Fibroblast of lung (primary cell): ENCODE data around the gene LRRC3. TPM values are rescaled to one million over a fixed set of nuclear protein-coding genes. Genes with fewer than 3 reads are reported as not detected.
"Not testable (repeated sequence)": the region's sequence is repeated elsewhere in the genome, so short reads cannot be mapped to it uniquely, and the experiment has no call there.

Experiments used
- DNase-seq, 2 donors: peaks; one replicate each; pipeline versions ENCODE4 v3.0.0 to v3.0.0-alpha.2; 2010; ENCODE audit warnings: low read depth in 2 of 2
- H2AFZ ChIP-seq: 2 replicates; pipeline ENCODE4 v1.5.1; 2012; ENCODE audit warnings: low read length, control low read depth, inconsistent platforms
- H3K27ac ChIP-seq: 2 replicates; pipeline ENCODE4 v1.5.1; 2011; ENCODE audit warnings: low read length, control low read depth; ENCODE audit not compliant: insufficient read depth
- H3K27me3 ChIP-seq: 2 replicates; pipeline ENCODE4 v1.5.1; 2011; ENCODE audit warnings: mild to moderate bottlenecking, low read length; ENCODE audit not compliant: control insufficient read depth, insufficient read depth
- H3K36me3 ChIP-seq: 2 replicates; pipeline ENCODE4 v1.5.1; 2011; ENCODE audit warnings: low read length; ENCODE audit not compliant: control insufficient read depth, insufficient read depth
- H3K4me1 ChIP-seq: 2 replicates; pipeline ENCODE4 v1.5.1; 2011; ENCODE audit warnings: low read length; ENCODE audit not compliant: control insufficient read depth, insufficient read depth; ENCODE audit errors: extremely low read depth
- H3K4me2 ChIP-seq: 2 replicates; pipeline ENCODE4 v1.5.1; 2011; ENCODE audit warnings: low read length, control low read depth; ENCODE audit not compliant: insufficient read depth; ENCODE audit errors: extremely low read depth
- H3K4me3 ChIP-seq, 4 experiments: fragments of 200-600 bp in 1 of 4; sonication (generic) in 1 of 4; replicated peaks in 1 of 4; 2 replicates each; pipeline ENCODE4 v1.5.1; 2011 to 2016; ENCODE audit warnings: low read length in 4 of 4, low read depth in 3 of 4, mild to moderate bottlenecking in 3 of 4, control low read depth in 2 of 4, inconsistent platforms in 1 of 4, mixed read lengths in 1 of 4; ENCODE audit not compliant: insufficient read depth in 1 of 4; ENCODE audit errors: control extremely low read depth in 1 of 4
- H3K79me2 ChIP-seq: 2 replicates; pipeline ENCODE4 v1.5.1; 2012; ENCODE audit warnings: mild to moderate bottlenecking, low read length, inconsistent platforms; ENCODE audit not compliant: control insufficient read depth, insufficient read depth
- H3K9ac ChIP-seq: 2 replicates; pipeline ENCODE4 v1.5.1; 2011; ENCODE audit warnings: mild to moderate bottlenecking, low read length, control low read depth; ENCODE audit not compliant: insufficient read depth
- H3K9me3 ChIP-seq: 2 replicates; pipeline ENCODE4 v1.5.1; 2012; ENCODE audit warnings: low read depth, low read length; ENCODE audit not compliant: control insufficient read depth, insufficient read depth
- H4K20me1 ChIP-seq: 2 replicates; pipeline ENCODE4 v1.5.1; 2011; ENCODE audit warnings: low read length; ENCODE audit not compliant: control insufficient read depth, insufficient read depth; ENCODE audit errors: extremely low read depth
- CTCF ChIP-seq, 2 donors: IDR thresholded peaks in 1 of 2; conservative IDR thresholded peaks in 1 of 2; 1 replicate in 1 of 2; 2 replicates in 1 of 2; pipeline ENCODE4 v1.5.1; 2011 to 2012; ENCODE audit warnings: low read length in 2 of 2, control low read depth in 1 of 2, inconsistent platforms in 1 of 2, low read depth in 1 of 2, mild to moderate bottlenecking in 1 of 2
- EZH2 ChIP-seq: IDR thresholded peaks from 2 replicates; pipeline ENCODE4 v1.5.1; 2012; ENCODE audit warnings: low read length, control low read depth, mild to moderate bottlenecking; ENCODE audit errors: missing control alignments
- polyA plus RNA-seq, 2 donors: library from polyadenylated mRNA; depleted of rRNA in 1 of 2; stranded (reverse) in 1 of 2; unstranded in 1 of 2; fragments of >200 nt; gene quantifications; 2 replicates each; pipeline ENCODE4 v1.2.1, GENCODE V29; 2011 to 2012; ENCODE audit warnings: missing spikeins in 1 of 2
- total RNA-seq: library from RNA; depleted of rRNA; stranded (reverse); fragments of >200 nt; gene quantifications from 2 replicates; pipeline ENCODE4 v1.2.1, GENCODE V29; 2014

The LRRC3 gene
- total and polyA plus RNA-seq, 2 donors (not counting 1 experiment from before 2014, with no cell fraction given) = 0.50 to 0.52 TPM

- not testable (repeated sequence) for H3K79me2 ChIP-seq, H3K4me3 ChIP-seq, H3K4me1 ChIP-seq, H3K36me3 ChIP-seq, H3K27ac ChIP-seq, H3K4me2 ChIP-seq, H3K27me3 ChIP-seq, H3K9me3 ChIP-seq, H3K9ac ChIP-seq, H2AFZ ChIP-seq, H4K20me1 ChIP-seq
- peak; percentile 35 to 53 for TF ChIP-seq CTCF (conservative IDR thresholded peaks at IDR 0.05 in 1 of 2, IDR thresholded peaks at IDR 0.05 in 1 of 2; ENCODE audit: low read depth in 1 of 2, low read length in 2 of 2)
- DNase-seq = peak in 1 of 2 donors; percentile 11
Observed at GRCh38 chr21:44479556-44480199, 24.4 kb downstream of the LRRC3 start.

GRCh38 chr21:44480200-44481053 lies 25.1 kb downstream of the LRRC3 start:
- no peak overlapping the region for H3K4me2 ChIP-seq
- no peaks in the 10 kb centered on the region for H3K36me3 ChIP-seq
- H3K9ac ChIP-seq = no peak overlapping the region
- no peaks in the 10 kb centered on the region for H4K20me1 ChIP-seq
- H3K27ac ChIP-seq = no peak overlapping the region
- no peak for TF ChIP-seq EZH2
- H2AFZ ChIP-seq = no peak overlapping the region
- DNase-seq = no peak
- no peaks in the 10 kb centered on the region for H3K4me1 ChIP-seq
- no peaks in the 10 kb centered on the region for H3K79me2 ChIP-seq
- H3K27me3 ChIP-seq = no peaks in the 10 kb centered on the region
- H3K9me3 ChIP-seq = no peaks in the 10 kb centered on the region
- H3K4me3 ChIP-seq = no peak overlapping the region

- H3K9ac ChIP-seq = no peak overlapping the region
- no peaks in the 10 kb centered on the region for H3K4me1 ChIP-seq
- H4K20me1 ChIP-seq = no peaks in the 10 kb centered on the region
- no peaks in the 10 kb centered on the region for H3K36me3 ChIP-seq
- no peak overlapping the region for H3K4me3 ChIP-seq
- DNase-seq = no peak
- H3K4me2 ChIP-seq = no peak overlapping the region
- H3K27ac ChIP-seq = no peak overlapping the region
- H3K79me2 ChIP-seq = no peaks in the 10 kb centered on the region
- H3K27me3 ChIP-seq = no peaks in the 10 kb centered on the region
- H3K9me3 ChIP-seq = no peaks in the 10 kb centered on the region
- H2AFZ ChIP-seq = no peak overlapping the region
- TF ChIP-seq CTCF (conservative IDR thresholded peaks at IDR 0.05 in 1 of 2, IDR thresholded peaks at IDR 0.05 in 1 of 2; ENCODE audit: low read depth in 1 of 2, low read length in 2 of 2) (no peak), EZH2 (no peak)
Observed at GRCh38 chr21:44482581-44483287, 27.4 kb downstream of the LRRC3 start.
